Activated CD8-positive, alpha-beta memory T cell treated with anti-CD3 and anti-CD28 coated beads, Interleukin-2, amount 50 U/mL, for 24 hours (primary cell): ENCODE results near the gene KRIT1.
"Not testable (repeated sequence)": the region's sequence is repeated elsewhere in the genome, so short reads cannot be mapped to it uniquely, and the experiment has no call there.

Experiments
- DNase-seq: peaks from one replicate; pipeline ENCODE4 v3.0.0-alpha.2; 2020; ENCODE audit errors: extremely low read depth

Gene KRIT1

DNA sequence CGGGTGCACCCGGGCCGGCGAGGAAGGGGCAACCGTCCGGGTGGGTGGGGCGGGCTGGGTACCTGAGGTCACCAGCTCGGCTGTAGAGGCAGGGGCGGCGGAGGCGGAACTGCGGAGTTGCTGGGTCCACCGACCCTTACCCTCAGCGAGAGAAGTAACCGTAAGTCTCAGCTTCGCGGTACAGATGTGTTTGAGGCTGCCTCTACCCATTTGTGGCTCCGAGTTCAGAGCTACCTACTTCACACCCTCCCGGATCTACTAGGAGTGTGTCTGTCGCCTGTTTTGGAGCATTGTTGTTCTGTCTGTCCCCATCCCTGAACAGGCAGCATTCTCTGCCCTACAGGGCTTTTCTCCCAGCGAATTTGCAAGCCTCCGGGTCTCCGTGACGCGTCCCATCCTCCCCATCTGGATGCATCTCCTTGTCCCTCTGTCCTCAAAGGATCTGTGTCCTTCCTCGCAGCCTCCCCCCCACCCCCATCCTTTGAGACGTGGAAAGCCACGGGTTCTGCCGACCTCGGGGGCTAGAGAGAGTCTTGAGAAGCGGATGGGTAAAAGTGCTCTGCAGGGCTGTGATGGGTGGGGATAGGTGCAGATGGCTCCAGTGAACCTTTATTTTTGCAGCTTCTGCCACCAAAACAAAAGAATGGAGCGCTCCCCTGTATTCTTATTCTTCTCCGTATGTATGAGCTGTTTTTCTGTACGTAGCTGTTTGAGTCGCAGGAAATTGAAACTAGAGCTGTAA lies 817 bp upstream of the KRIT1 start:
- no peak for DNase-seq

- DNase-seq, result no peak
Measured at GRCh38 chr7:92244808-92245486, 767 bp downstream of the KRIT1 start.

DNA sequence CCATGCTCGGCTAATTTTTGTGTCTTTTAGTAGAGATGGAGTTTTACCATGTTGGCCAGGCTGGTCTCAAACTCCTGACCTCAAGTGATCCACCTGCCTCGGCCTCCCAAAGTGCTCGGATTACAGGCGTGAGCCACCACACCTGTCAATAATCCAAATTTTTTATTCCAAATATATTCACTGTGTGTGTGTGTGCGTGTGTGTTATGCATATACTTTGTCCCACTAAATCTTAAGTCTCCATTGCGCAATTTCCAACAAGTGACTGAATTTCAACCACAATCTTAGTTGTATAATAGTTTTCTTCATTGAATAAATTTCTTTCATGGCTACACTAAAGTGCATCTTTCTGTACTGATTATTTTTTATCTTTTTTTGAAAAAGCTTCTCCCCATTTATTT lies 2.7 kb downstream of the KRIT1 start:
- DNase-seq, result no peak

GRCh38 chr7:92230547-92230946 lies 15.2 kb downstream of the KRIT1 start:
- DNase-seq, result no peak

DNA sequence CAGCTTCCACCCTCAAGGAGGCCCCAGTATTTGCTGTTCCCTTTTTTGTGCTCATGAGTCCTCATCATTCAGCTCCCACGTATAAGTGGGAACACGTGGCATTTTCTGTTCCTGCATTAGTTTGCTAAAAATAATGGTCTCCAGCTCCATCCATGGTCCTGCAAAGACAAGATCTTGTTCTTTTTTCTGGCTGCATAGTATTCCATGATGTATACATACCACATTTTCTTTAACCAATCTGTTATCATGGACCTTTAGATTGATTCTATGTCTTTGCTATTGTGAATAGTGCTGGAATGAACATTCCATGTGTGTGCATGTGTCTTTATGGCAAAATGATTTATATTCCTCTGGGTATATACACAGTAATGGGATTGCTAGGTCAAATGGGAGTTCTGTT lies 17.0 kb downstream of the KRIT1 start:
- DNase-seq, result no peak

GRCh38 chr7:92228100-92228499 lies 17.6 kb downstream of the KRIT1 start:
- no peak for DNase-seq

DNA sequence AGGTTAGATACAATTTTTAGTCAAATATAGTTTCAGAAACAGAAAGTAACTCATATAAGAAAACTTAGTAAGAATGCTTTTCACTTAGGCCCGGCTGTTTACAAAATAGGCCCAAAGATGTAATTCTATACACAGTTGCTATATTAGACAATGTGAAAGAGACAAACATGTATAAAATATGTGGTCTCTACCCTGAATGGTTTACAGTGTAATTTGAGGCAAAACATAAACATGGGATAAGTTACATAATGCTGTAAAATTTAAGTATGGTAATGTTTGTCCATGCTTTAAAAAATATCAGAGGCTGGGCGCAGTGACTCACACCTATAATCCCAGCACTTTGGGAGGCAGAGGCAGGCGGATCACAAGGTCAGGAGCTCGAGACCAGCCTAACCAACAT lies 18.7 kb downstream of the KRIT1 start:
- no peak for DNase-seq

DNA sequence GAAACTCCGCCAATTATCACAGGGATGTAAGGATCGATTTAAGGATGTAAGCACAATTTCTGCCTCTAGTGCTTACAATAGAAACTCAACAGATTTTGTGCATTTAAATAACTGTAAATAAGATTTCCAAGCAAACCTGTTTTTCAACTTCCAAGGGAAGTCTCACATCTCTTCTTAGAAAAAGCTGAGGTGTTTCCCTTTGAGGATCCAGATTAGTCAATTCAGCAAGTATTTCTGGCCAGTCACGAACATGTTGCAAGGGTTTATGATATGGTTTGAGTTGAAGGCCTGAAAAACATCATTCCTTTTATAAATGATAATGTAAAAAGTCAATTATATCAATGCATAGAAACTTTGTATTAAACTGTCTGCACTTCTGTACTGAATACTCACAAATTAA lies 23.9 kb downstream of the KRIT1 start:
- no peak for DNase-seq

- no peak for DNase-seq
Measured at GRCh38 chr7:92206672-92207071, 39.0 kb downstream of the KRIT1 start.

DNA sequence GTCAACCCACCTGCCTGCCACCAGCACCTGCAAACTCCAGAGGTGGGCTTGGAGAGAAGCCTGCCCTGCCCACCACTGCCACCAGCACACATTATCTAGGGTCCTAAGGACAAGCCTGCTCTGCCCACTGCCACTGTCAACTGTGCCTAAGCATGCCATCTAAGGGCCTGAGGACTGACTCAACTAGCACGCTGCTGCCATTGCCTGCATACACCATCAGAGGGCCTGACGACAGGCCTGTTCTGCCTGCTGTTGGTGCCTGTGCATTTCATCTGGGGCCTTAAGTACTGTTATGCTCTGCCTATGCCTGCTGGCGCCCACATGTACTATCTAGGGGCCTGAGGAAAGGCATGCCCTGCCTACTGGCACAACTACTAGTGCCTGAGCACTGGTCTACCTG lies 39.7 kb downstream of the KRIT1 start:
- DNase-seq, result no peak

- DNase-seq, result no peak
Measured at GRCh38 chr7:92200791-92201190, 44.9 kb downstream of the KRIT1 start.

DNA sequence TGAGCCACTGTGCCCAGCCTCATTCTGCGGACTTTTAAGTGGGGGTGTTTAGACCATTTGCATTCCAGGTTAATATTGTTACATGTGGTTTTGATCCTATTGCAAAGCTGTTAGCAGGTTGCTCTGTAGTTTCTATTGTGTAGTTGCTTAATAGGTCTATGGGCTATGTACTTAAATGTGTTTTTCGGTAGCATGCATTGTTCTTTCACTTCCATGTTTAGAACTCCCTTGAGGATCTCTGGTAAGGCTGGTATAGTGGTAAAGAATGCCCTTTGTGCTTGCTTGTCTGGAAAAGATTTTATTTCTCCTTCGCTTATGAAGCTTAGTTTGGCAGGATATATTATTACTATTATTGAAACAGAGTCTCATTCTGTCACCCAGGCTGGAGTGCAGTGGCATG lies 53.4 kb downstream of the KRIT1 start:
- DNase-seq, result no peak

DNA sequence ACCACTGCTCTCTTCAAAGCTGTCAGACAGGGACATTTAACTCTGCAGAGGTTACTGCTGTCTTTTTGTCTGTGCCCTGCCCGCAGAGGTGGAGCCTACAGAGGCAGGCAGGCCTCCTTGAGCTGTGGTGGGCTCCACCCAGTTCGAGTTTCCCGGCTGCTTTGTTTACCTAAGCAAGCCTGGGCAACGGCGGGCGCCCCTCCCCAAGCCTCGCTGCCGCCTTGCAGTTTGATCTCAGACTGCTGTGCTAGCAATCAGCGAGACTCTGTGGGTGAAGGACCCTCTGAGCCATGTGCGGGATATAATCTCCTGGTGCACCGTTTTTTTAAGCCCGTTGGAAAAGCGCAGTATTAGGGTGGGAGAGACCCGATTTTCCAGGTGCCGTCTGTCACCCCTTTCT lies 56.5 kb downstream of the KRIT1 start:
- DNase-seq, result not testable (repeated sequence)

- not testable (repeated sequence) for DNase-seq
Measured at GRCh38 chr7:92184294-92184693, 61.4 kb downstream of the KRIT1 start.

DNA sequence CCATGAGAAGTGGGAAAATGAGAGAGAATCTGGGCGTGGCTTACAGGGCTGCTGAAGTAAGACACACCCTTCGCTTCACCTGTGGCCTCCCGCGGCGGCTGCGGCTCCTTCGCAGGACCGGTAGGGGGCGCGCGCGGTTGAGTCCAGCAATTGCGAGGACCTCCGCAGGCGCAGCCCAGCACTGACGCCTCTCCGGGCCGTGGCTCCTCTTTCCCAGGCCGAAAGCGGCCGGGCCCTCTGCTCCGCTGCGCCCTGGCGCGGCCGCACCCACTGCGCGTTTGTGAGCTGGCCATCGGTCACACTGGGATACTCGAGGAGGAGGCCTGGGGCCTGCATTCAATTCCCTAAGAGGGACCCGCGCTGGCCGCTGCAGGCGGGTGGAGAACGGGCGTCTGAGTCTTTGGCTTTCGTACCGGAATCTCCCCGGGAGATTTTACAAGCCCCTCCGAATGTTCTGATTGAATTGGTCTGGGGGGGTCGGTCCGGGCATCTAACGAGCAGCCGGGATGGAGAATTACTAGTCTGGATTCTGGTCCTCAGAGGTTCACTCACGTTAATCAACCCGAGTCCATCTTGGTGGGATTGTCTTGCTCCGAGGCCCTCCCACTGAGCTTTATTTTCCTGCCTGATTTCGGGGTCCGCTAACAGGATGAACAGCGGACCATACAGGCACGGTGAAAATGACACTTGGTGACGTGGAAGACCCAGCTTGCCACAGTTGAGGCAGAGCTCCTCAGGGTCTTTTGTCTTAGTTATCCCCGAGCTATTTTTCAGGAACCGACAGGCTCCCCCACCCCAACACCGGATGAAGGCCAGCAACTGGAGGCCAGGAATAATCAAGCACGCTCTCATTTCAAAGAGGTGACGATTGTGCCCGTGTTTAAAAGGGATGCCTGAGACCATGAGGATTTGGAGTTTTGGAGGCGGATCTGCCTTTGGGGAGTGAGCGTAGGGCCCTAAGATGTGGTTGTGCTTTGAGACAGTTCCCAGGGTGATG lies 66.5 kb downstream of the KRIT1 start, which contains the start of gene LRRD1:
LRRD1 (minus strand) TSS at position 215 of the 997 bp plus-strand sequence. CDS start 13,940 bp downstream, outside the sequence.
- DNase-seq, result peak; percentile 72

DNA sequence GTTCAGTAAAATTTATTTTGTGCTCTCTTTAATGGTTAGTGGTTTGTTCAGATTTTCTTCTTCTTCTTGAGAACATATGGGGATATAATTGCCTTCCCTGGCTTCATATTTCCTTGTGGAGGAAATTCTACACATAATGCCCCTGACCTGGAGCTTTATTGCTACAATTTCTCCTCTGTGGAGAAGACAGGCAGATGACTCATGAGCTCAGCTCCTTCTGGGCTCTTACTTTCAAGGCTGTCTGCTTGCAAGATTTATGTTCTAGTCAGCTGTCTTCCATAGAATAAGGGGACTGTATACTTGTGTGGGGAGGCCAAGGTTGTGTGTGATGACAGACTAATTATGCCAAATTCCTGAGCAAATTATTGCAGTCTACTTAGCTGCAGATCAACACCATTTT lies 68.4 kb downstream of the KRIT1 start:
- no peak for DNase-seq

- not testable (repeated sequence) for DNase-seq
Measured at GRCh38 chr7:92169529-92169928, 76.2 kb downstream of the KRIT1 start.

- DNase-seq, result no peak
Measured at GRCh38 chr7:92161271-92161670, 84.4 kb downstream of the KRIT1 start.

GRCh38 chr7:92158660-92159575 lies 86.8 kb downstream of the KRIT1 start:
- DNase-seq, result no peak

DNA sequence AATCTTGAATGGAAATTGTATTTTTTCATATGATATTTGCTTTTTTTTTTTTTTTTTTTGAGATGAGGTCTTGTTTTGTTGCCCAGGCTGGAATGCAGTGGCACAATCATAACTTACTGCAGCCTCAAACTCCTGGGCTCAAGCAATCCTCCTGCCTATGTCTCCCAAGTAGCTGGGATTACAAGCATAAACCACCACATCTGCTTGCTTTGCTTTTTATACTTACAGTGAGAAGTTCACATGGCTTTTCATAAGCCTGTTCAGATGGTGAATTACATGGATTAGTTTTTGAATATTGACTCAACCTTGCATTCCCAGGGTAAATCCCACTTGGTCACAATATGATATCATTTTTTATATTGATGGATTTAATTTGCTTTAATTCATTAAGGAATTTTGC lies 88.7 kb downstream of the KRIT1 start:
- DNase-seq, result no peak

- no peak for DNase-seq
Measured at GRCh38 chr7:92155108-92155739, 90.5 kb downstream of the KRIT1 start.
